ENCODE measurements around the gene L1CAM.
A peak's percentile ranks its signal among the peaks of the same experiment; 100 is the strongest.

L1CAM gene

GRCh38 chrX:153927672-153927921 lies 41.6 kb upstream of the L1CAM start:
- DNase-seq (ENCODE audit: low spot score): no peak
- Mint-ChIP-seq H3K27ac (peak overlapping the region; percentile 97), H3K4me3 (peak overlapping the region; percentile 90), H3K27me3 (ENCODE audit: low read depth) (no peaks in the 10 kb centered on the region), H3K4me1 (ENCODE audit: low read depth) (peaks cover 20% of the 10 kb centered on the region), H3K9me3 (no peaks in the 10 kb centered on the region), H3K36me3 (ENCODE audit: low read depth) (peaks cover 36% of the 10 kb centered on the region)

- Mint-ChIP-seq H3K27me3 (ENCODE audit: low read depth) (no peaks in the 10 kb centered on the region), H3K4me1 (ENCODE audit: low read depth) (peaks cover 24% of the 10 kb centered on the region), H3K9me3 (no peaks in the 10 kb centered on the region), H3K36me3 (ENCODE audit: low read depth) (peaks cover 40% of the 10 kb centered on the region), H3K27ac (peak overlapping the region; percentile 97), H3K4me3 (peak overlapping the region; percentile 90)
- DNase-seq (ENCODE audit: low spot score): peak; percentile 71
Measured at GRCh38 chrX:153926858-153927671, 41.1 kb upstream of the L1CAM start.

GRCh38 chrX:153926552-153926857 lies 40.5 kb upstream of the L1CAM start:
- Mint-ChIP-seq H3K4me1 (ENCODE audit: low read depth) (peaks cover 25% of the 10 kb centered on the region), H3K36me3 (ENCODE audit: low read depth) (peaks cover 37% of the 10 kb centered on the region)
- no peak for DNase-seq (ENCODE audit: low spot score)

GRCh38 chrX:153925739-153926551 lies 40.0 kb upstream of the L1CAM start, which contains the start of gene ARHGAP4:
TSS of gene ARHGAP4 (minus strand) at chrX:153926264. CDS start at chrX:153926202, 62 bp downstream.
- Mint-ChIP-seq H3K27ac (peak within 1 kb of the TSS; percentile 97), H3K36me3 (ENCODE audit: low read depth) (peaks cover 34% of the 10 kb centered on the region), H3K4me1 (ENCODE audit: low read depth) (peaks cover 25% of the 10 kb centered on the region), H3K9me3 (no peaks in the 10 kb centered on the region), H3K27me3 (ENCODE audit: low read depth) (no peaks in the 10 kb centered on the region), H3K4me3 (peak within 1 kb of the TSS; percentile 98)
- peak; percentile 67 for DNase-seq (ENCODE audit: low spot score)

More at GRCh38 chrX:153926552-153926857, 40.5 kb upstream of the L1CAM start:
- Mint-ChIP-seq H3K4me3 (peak overlapping the region; percentile 90), H3K27ac (peak overlapping the region; percentile 97), H3K9me3 (no peaks in the 10 kb centered on the region), H3K27me3 (ENCODE audit: low read depth) (no peaks in the 10 kb centered on the region)

GRCh38 chrX:153925387-153925738 lies 39.4 kb upstream of the L1CAM start:
- H3K4me3 Mint-ChIP-seq: peak overlapping the region; percentile 98
- H3K27ac Mint-ChIP-seq: peak overlapping the region; percentile 93

GRCh38 chrX:153924149-153924861 lies 38.3 kb upstream of the L1CAM start:
- H3K27ac Mint-ChIP-seq: peak overlapping the region; percentile 93
- H3K9me3 Mint-ChIP-seq: no peaks in the 10 kb centered on the region
- peak overlapping the region; percentile 98 for H3K4me3 Mint-ChIP-seq
- H3K27me3 Mint-ChIP-seq (ENCODE audit: low read depth): no peaks in the 10 kb centered on the region
- peaks cover 28% of the 10 kb centered on the region for H3K4me1 Mint-ChIP-seq (ENCODE audit: low read depth)
- no peak for DNase-seq (ENCODE audit: low spot score)
- H3K36me3 Mint-ChIP-seq (ENCODE audit: low read depth): peaks cover 38% of the 10 kb centered on the region

More at GRCh38 chrX:153925387-153925738, 39.4 kb upstream of the L1CAM start:
- peaks cover 25% of the 10 kb centered on the region for H3K4me1 Mint-ChIP-seq (ENCODE audit: low read depth)
- peaks cover 34% of the 10 kb centered on the region for H3K36me3 Mint-ChIP-seq (ENCODE audit: low read depth)
- DNase-seq (ENCODE audit: low spot score): no peak
- H3K27me3 Mint-ChIP-seq (ENCODE audit: low read depth): no peaks in the 10 kb centered on the region
- no peaks in the 10 kb centered on the region for H3K9me3 Mint-ChIP-seq

- no peaks in the 10 kb centered on the region for H3K27me3 Mint-ChIP-seq (ENCODE audit: low read depth)
- peak overlapping the region; percentile 98 for H3K4me3 Mint-ChIP-seq
- H3K36me3 Mint-ChIP-seq (ENCODE audit: low read depth): peaks cover 39% of the 10 kb centered on the region
- peaks cover 21% of the 10 kb centered on the region for H3K4me1 Mint-ChIP-seq (ENCODE audit: low read depth)
- H3K9me3 Mint-ChIP-seq: no peaks in the 10 kb centered on the region
- H3K27ac Mint-ChIP-seq: peak overlapping the region; percentile 26
- no peak for DNase-seq (ENCODE audit: low spot score)
Measured at GRCh38 chrX:153922932-153923857, 37.2 kb upstream of the L1CAM start.

- peaks cover 16% of the 10 kb centered on the region for H3K4me1 Mint-ChIP-seq (ENCODE audit: low read depth)
- H3K9me3 Mint-ChIP-seq: no peaks in the 10 kb centered on the region
- H3K36me3 Mint-ChIP-seq (ENCODE audit: low read depth): peaks cover 47% of the 10 kb centered on the region
- H3K27me3 Mint-ChIP-seq (ENCODE audit: low read depth): no peaks in the 10 kb centered on the region
- peak overlapping the region; percentile 98 for H3K4me3 Mint-ChIP-seq
- H3K27ac Mint-ChIP-seq: peak overlapping the region; percentile 68
- DNase-seq (ENCODE audit: low spot score): no peak
Measured at GRCh38 chrX:153921511-153922446, 35.8 kb upstream of the L1CAM start.

GRCh38 chrX:153921070-153921469 lies 35.1 kb upstream of the L1CAM start:
- Mint-ChIP-seq H3K4me1 (ENCODE audit: low read depth) (peaks cover 16% of the 10 kb centered on the region), H3K27ac (no peak overlapping the region), H3K36me3 (ENCODE audit: low read depth) (peaks cover 50% of the 10 kb centered on the region), H3K9me3 (no peaks in the 10 kb centered on the region), H3K27me3 (ENCODE audit: low read depth) (no peaks in the 10 kb centered on the region), H3K4me3 (no peak overlapping the region)
- no peak for DNase-seq (ENCODE audit: low spot score)

GRCh38 chrX:153920546-153920945 lies 34.6 kb upstream of the L1CAM start:
- Mint-ChIP-seq H3K9me3 (no peaks in the 10 kb centered on the region), H3K4me3 (no peak overlapping the region), H3K27ac (no peak overlapping the region), H3K27me3 (ENCODE audit: low read depth) (no peaks in the 10 kb centered on the region), H3K4me1 (ENCODE audit: low read depth) (peaks cover 16% of the 10 kb centered on the region), H3K36me3 (ENCODE audit: low read depth) (peaks cover 53% of the 10 kb centered on the region)
- no peak for DNase-seq (ENCODE audit: low spot score)

GRCh38 chrX:153919281-153919680 lies 33.3 kb upstream of the L1CAM start:
- H3K36me3 Mint-ChIP-seq (ENCODE audit: low read depth): peaks cover 44% of the 10 kb centered on the region
- H3K27me3 Mint-ChIP-seq (ENCODE audit: low read depth): no peaks in the 10 kb centered on the region
- no peak for DNase-seq (ENCODE audit: low spot score)
- no peak overlapping the region for H3K4me3 Mint-ChIP-seq
- H3K27ac Mint-ChIP-seq: no peak overlapping the region
- H3K9me3 Mint-ChIP-seq: no peaks in the 10 kb centered on the region
- peaks cover 16% of the 10 kb centered on the region for H3K4me1 Mint-ChIP-seq (ENCODE audit: low read depth)

GRCh38 chrX:153917869-153918268 lies 31.9 kb upstream of the L1CAM start:
- Mint-ChIP-seq H3K9me3 (no peaks in the 10 kb centered on the region), H3K36me3 (ENCODE audit: low read depth) (peaks cover 36% of the 10 kb centered on the region), H3K27ac (no peak overlapping the region), H3K4me1 (ENCODE audit: low read depth) (peaks cover 10% of the 10 kb centered on the region), H3K27me3 (ENCODE audit: low read depth) (no peaks in the 10 kb centered on the region), H3K4me3 (no peak overlapping the region)
- no peak for DNase-seq (ENCODE audit: low spot score)

All from T-helper 2 cell treated with Interferon-gamma antibody and Interleukin-4, amounts not matched to agents 5 μg/mL and 100 μg/mL, for 36 hours (primary cell).